Measurements from ENCODE around the gene FNDC8. TPM values are rescaled to one million over a fixed set of nuclear protein-coding genes. Genes with fewer than 3 reads are reported as not detected.
A peak's percentile ranks its signal among the peaks of the same experiment; 100 is the strongest.

The FNDC8 gene
- total RNA-seq, 1 experiment from 2014 or later, result not detected

DNA sequence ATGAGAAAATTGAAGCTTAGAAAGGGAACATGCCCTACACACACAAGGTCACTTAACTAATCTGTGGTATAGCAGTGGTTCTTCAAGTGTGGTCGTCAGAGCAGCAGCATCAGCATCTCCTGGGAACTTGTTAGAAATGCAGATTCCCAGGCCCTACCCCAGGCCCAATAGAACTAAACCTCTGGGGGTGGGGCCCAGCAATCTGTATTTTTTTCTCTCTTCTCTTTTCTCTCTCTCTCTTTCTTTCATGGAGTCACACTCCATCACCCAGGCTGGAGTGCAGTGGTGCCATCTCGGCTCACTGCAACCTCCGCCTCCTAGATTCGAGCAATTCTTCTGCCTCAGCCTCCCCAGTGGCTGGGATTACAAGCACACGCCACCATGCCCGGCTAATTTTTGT is 16.8 kb downstream of the FNDC8 start:
- peaks cover 28% of the 10 kb centered on the region for H3K36me3 ChIP-seq (ENCODE audit: insufficient read depth, low read length, poor library complexity, severe bottlenecking)
- intact Hi-C loops (cut with micrococcal nuclease; ENCODE audit: unreplicated experiment), result no loop called here
- ChIA-PET CTCF (no interaction called here), POLR2A (ENCODE audit: low non-redundant PET) (no interaction called here)
- BruUV-seq (replicated peaks), result no TSS peak
- no peak for TF ChIP-seq EZH2 (IDR thresholded peaks at IDR 0.05; ENCODE audit: borderline replicate concordance, low read depth, low read length, poor library complexity, severe bottlenecking)
- no peak for TF ChIP-seq CTCF (conservative IDR thresholded peaks at IDR 0.05; ENCODE audit: low read depth, low read length)
- no peaks in the 10 kb centered on the region for H3K9me3 ChIP-seq (ENCODE audit: low read depth, low read length, poor library complexity, severe bottlenecking)
- no peak overlapping the region for H3K27ac ChIP-seq (ENCODE audit: low read depth, low read length, poor library complexity, severe bottlenecking)
- DNase-seq (ENCODE audit: low spot score), result no peak
- no peak overlapping the region for H3K4me3 ChIP-seq (ENCODE audit: low read depth, low read length, poor library complexity, severe bottlenecking)
- H3K27me3 ChIP-seq (replicated peaks; ENCODE audit: insufficient read depth, low read depth, low read length, poor library complexity), result no peaks in the 10 kb centered on the region
- H3K4me1 ChIP-seq (ENCODE audit: insufficient read depth, low read length, poor library complexity, severe bottlenecking), result no peaks in the 10 kb centered on the region

DNA sequence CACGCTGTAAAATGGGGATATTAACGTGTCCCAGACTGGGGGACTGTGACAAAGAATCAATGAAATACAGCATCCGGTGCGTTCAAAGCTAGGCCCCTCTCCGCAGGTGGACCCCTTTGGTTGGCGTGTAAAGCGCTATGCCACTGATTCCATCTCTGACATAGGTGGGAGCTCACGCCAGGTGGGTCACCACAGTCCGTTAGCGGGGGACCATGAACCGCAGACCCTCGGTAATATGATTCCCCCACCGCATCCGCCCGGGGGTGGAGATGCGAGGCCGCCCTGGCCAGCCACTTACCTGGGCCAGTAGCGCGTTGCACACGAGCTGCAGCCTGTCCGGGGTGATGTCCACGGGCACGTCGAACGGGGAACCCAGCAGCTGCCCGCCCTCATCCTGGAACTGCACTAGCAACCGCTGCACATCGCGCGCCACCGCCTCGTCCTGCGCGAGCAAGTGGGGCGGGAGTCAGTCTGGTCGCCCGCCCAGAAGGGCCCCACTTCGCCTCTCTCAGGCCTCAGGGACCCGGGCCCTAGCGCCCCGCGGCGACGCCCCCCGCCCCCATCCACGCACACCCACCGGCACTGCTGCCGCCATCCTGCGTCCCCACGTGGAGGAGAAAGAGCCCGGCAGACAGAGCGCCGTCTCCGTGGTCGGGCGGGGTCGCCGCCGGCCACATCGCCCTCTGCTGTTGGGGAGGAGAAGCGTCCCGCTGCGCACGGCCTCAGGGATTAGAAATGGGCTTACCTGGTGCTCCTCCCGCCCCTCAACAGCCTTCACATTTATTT is 20.5 kb downstream of the FNDC8 start, which contains the start of gene NLE1:
NLE1 (minus strand) TSS at position 623 of the 786 bp plus-strand sequence; CDS start at position 595, 28 bp downstream.
- BruUV-seq (replicated peaks), result TSS peak; percentile 74
- Histone ChIP-seq H3K36me3 (ENCODE audit: insufficient read depth, low read length, poor library complexity, severe bottlenecking) (peaks cover 14% of the 10 kb centered on the region), H3K9me3 (ENCODE audit: low read depth, low read length, poor library complexity, severe bottlenecking) (no peaks in the 10 kb centered on the region), H3K27ac (ENCODE audit: low read depth, low read length, poor library complexity, severe bottlenecking) (peak within 1 kb of the TSS; percentile 37), H3K27me3 (replicated peaks; ENCODE audit: insufficient read depth, low read depth, low read length, poor library complexity) (no peaks in the 10 kb centered on the region), H3K4me1 (ENCODE audit: insufficient read depth, low read length, poor library complexity, severe bottlenecking) (no peaks in the 10 kb centered on the region), H3K4me3 (ENCODE audit: low read depth, low read length, poor library complexity, severe bottlenecking) (peak within 1 kb of the TSS; percentile 78)
- intact Hi-C loops (cut with micrococcal nuclease; ENCODE audit: unreplicated experiment), result no loop called here
- TF ChIP-seq EZH2 (IDR thresholded peaks at IDR 0.05; ENCODE audit: borderline replicate concordance, low read depth, low read length, poor library complexity, severe bottlenecking) (no peak), CTCF (conservative IDR thresholded peaks at IDR 0.05; ENCODE audit: low read depth, low read length) (peak; percentile 72)
- ChIA-PET POLR2A (ENCODE audit: low non-redundant PET) (no interaction called here), CTCF (interaction anchor here (0.6 kb wide), 1 partner anchor 112 kb away, joined by 3 read pairs; no protein-coding TSS in a partner anchor)
- peak; percentile 74 for DNase-seq (ENCODE audit: low spot score)

DNA sequence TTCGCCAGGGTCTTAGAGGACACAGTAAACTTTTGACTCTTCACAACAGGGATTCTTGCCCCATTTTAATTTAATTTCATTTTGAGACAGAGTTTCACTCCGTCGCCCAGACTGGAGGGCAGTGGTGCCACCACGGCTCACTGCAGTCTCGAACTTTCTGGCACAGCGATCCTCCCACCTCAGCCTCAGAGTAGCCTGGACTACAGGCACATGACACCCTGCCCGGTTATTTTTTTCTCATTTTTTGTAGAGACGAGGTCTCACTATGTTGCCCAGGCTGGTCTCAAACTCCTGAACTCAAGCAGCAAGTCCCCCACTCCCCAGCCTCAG is 21.0 kb downstream of the FNDC8 start:
- Histone ChIP-seq H3K27me3 (replicated peaks; ENCODE audit: insufficient read depth, low read depth, low read length, poor library complexity) (no peaks in the 10 kb centered on the region), H3K4me3 (ENCODE audit: low read depth, low read length, poor library complexity, severe bottlenecking) (peak overlapping the region; percentile 78)
- POLR2A ChIA-PET (ENCODE audit: low non-redundant PET), result no interaction called here

More for the DNA sequence above, 21.0 kb downstream of the FNDC8 start:
- no peaks in the 10 kb centered on the region for H3K9me3 ChIP-seq (ENCODE audit: low read depth, low read length, poor library complexity, severe bottlenecking)
- H3K4me1 ChIP-seq (ENCODE audit: insufficient read depth, low read length, poor library complexity, severe bottlenecking), result no peaks in the 10 kb centered on the region
- no peak for DNase-seq (ENCODE audit: low spot score)
- TF ChIP-seq EZH2 (IDR thresholded peaks at IDR 0.05; ENCODE audit: borderline replicate concordance, low read depth, low read length, poor library complexity, severe bottlenecking), result no peak
- BruUV-seq (replicated peaks), result no TSS peak
- intact Hi-C loops (cut with micrococcal nuclease; ENCODE audit: unreplicated experiment), result no loop called here
- H3K27ac ChIP-seq (ENCODE audit: low read depth, low read length, poor library complexity, severe bottlenecking), result no peak overlapping the region
- H3K36me3 ChIP-seq (ENCODE audit: insufficient read depth, low read length, poor library complexity, severe bottlenecking), result peaks cover 10% of the 10 kb centered on the region
- CTCF ChIA-PET, result no interaction called here
